ENCODE results near the gene KCNIP1. TPM values are rescaled to one million over a fixed set of nuclear protein-coding genes. Genes with fewer than 3 reads are reported as not detected.

Gene KCNIP1
- polyA plus RNA-seq, 3 donors: not detected

DNA sequence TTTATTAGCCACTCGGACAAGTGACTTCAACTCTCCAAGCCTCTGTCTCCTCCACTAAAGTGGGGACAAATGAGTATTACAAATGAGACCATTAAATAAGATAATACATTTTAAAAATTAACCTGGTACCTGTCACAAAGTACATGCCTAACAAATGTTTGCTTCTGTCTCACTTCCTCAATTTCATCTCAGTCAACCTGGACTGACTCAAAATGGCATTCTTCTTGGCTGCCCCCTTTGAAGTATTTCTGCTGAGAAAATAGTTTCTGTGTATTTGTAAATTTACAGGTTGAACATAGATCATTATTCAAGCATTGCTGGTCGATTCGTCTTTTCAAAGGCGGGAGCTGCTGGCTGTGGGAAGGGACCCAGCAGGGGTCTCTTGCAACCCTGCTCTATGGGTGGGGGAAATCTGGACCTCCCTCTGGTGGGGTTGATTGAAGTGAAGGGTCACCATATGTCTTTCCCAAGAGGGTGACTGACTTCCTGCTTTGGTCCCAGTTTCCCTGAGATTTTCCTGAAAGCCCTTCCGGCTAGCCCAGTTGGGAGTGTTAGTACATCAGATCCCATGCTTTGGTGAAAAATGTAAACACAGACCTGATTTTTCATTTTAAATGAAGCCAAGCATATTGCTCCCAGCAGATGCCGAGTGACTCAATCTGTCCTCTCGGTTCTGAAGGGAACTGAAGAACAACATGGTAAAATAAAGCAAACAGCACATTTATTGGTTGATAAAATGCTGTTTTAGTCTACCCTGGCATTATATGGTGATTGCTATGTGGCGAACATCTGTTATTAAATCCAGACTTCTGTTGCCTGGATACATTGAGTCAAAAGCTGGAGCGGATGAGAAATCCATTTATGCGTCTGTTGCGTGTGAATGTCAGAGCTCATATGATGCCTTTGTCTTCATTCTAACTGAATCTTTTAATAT lies 73.0 kb downstream of the KCNIP1 start:
- TF ChIP-seq, protein P1, sequence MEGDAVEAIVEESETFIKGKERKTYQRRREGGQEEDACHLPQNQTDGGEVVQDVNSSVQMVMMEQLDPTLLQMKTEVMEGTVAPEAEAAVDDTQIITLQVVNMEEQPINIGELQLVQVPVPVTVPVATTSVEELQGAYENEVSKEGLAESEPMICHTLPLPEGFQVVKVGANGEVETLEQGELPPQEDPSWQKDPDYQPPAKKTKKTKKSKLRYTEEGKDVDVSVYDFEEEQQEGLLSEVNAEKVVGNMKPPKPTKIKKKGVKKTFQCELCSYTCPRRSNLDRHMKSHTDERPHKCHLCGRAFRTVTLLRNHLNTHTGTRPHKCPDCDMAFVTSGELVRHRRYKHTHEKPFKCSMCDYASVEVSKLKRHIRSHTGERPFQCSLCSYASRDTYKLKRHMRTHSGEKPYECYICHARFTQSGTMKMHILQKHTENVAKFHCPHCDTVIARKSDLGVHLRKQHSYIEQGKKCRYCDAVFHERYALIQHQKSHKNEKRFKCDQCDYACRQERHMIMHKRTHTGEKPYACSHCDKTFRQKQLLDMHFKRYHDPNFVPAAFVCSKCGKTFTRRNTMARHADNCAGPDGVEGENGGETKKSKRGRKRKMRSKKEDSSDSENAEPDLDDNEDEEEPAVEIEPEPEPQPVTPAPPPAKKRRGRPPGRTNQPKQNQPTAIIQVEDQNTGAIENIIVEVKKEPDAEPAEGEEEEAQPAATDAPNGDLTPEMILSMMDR (IDR thresholded peaks at IDR 0.05): no peak
- Histone ChIP-seq H2AFZ (ENCODE audit: insufficient read depth, low read depth, low read length, poor library complexity, severe bottlenecking) (no peak overlapping the region), H4K20me1 (ENCODE audit: insufficient read depth, low read length) (no peaks in the 10 kb centered on the region), H3K36me3 (replicated peaks in 1 of 2; ENCODE audit: control insufficient read depth in 1 of 2, insufficient read depth in 2 of 2, low read length in 2 of 2) (no peaks in the 10 kb centered on the region), H3K79me2 (ENCODE audit: insufficient read depth, low read length) (no peaks in the 10 kb centered on the region), H3K4me3 (replicated peaks in 1 of 3; ENCODE audit: low read depth in 2 of 3, low read length in 3 of 3) (no peak overlapping the region), H3K9ac (ENCODE audit: insufficient read depth, low read length, poor library complexity, severe bottlenecking) (no peak overlapping the region), H3K4me1 (ENCODE audit: control insufficient read depth in 1 of 2, insufficient read depth in 2 of 2, low read length in 2 of 2) (peaks cover 0 to 4% of the 10 kb centered on the region in 2 donors), H3K27ac (ENCODE audit: low read depth in 1 of 2, low read length in 2 of 2) (no peak overlapping the region), H3K9me3 (replicated peaks in 1 of 2; ENCODE audit: control insufficient read depth in 1 of 2, insufficient read depth in 1 of 2, low read length in 2 of 2) (peaks cover 0 to 3% of the 10 kb centered on the region in 2 donors), H3K27me3 (ENCODE audit: control insufficient read depth in 2 of 2, insufficient read depth in 2 of 2, low read length in 2 of 2) (peaks cover 0 to 14% of the 10 kb centered on the region in 2 donors), H3K4me2 (replicated peaks; ENCODE audit: extremely low read depth, low read length, poor library complexity, severe bottlenecking) (no peak overlapping the region)
- Mint-ChIP-seq H3K27me3 (ENCODE audit: low read depth in 3 of 3) (peaks cover 15 to 20% (median 17%) of the 10 kb centered on the region in 3 donors), H3K4me1 (peaks cover 11% of the 10 kb centered on the region), H3K4me3 (no peak overlapping the region), H3K27ac (no peak overlapping the region), H3K9me3 (peaks cover 3 to 14% (median 11%) of the 10 kb centered on the region in 7 donors), H3K36me3 (no peaks in the 10 kb centered on the region)
- DNase-seq: no peak
- 93% methylated on average over 7 of the region's 11 CpGs for whole genome bisulfite sequencing (ENCODE audit: insufficient coverage)
- intact Hi-C loops (cut with micrococcal nuclease): no loop called here

DNA sequence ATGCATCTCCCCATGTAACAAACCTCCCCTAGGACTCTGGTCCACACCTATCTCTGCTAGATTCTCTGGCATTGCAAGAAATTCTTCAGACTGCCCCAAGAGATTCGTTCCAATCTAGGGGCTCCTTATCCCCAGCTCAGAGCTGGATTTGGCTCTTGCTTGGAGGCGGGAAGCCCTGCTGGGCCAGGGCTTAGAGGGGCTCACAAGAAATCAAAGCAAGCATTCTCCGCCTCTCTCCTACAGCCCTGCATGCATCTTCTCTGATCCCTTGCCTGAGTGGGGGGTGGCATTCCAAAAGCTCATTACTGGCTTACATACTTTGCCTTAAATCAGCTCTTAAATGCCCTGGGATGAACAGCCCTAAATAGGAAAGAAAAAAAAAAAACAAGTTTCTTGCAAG lies 75.8 kb downstream of the KCNIP1 start:
- Mint-ChIP-seq H3K4me3 (no peak overlapping the region), H3K4me1 (no peaks in the 10 kb centered on the region), H3K9me3 (peaks cover 3 to 14% (median 11%) of the 10 kb centered on the region in 7 donors), H3K27ac (no peak overlapping the region), H3K36me3 (no peaks in the 10 kb centered on the region), H3K27me3 (ENCODE audit: low read depth in 3 of 3) (peaks cover 5 to 6% (median 5%) of the 10 kb centered on the region in 3 donors)
- Histone ChIP-seq H3K4me1 (ENCODE audit: control insufficient read depth in 1 of 2, insufficient read depth in 2 of 2, low read length in 2 of 2) (no peaks in the 10 kb centered on the region), H3K79me2 (ENCODE audit: insufficient read depth, low read length) (no peaks in the 10 kb centered on the region), H3K27me3 (ENCODE audit: control insufficient read depth in 2 of 2, insufficient read depth in 2 of 2, low read length in 2 of 2) (peaks cover 0 to 4% of the 10 kb centered on the region in 2 donors), H3K36me3 (replicated peaks in 1 of 2; ENCODE audit: control insufficient read depth in 1 of 2, insufficient read depth in 2 of 2, low read length in 2 of 2) (no peaks in the 10 kb centered on the region), H4K20me1 (ENCODE audit: insufficient read depth, low read length) (no peaks in the 10 kb centered on the region), H3K9me3 (replicated peaks in 1 of 2; ENCODE audit: control insufficient read depth in 1 of 2, insufficient read depth in 1 of 2, low read length in 2 of 2) (peaks cover 0 to 3% of the 10 kb centered on the region in 2 donors), H3K4me3 (replicated peaks in 1 of 3; ENCODE audit: low read depth in 2 of 3, low read length in 3 of 3) (no peak overlapping the region), H3K27ac (ENCODE audit: low read depth in 1 of 2, low read length in 2 of 2) (no peak overlapping the region), H2AFZ (ENCODE audit: insufficient read depth, low read depth, low read length, poor library complexity, severe bottlenecking) (no peak overlapping the region), H3K4me2 (replicated peaks; ENCODE audit: extremely low read depth, low read length, poor library complexity, severe bottlenecking) (no peak overlapping the region), H3K9ac (ENCODE audit: insufficient read depth, low read length, poor library complexity, severe bottlenecking) (no peak overlapping the region)
- intact Hi-C loops (cut with micrococcal nuclease): no loop called here
- TF ChIP-seq, protein P1 (IDR thresholded peaks at IDR 0.05): no peak
- WGBS (ENCODE audit: insufficient coverage): 95% methylated on average over 2 of the region's 3 CpGs
- DNase-seq: no peak
